Smooth muscle cell of the brain vasculature (primary cell): Measurements from ENCODE around the gene ALDH18A1.

Source experiments
- DNase-seq: peaks from one replicate; pipeline ENCODE4 v3.0.0-alpha.2; 2012; ENCODE audit warnings: low read depth, low spot score

The ALDH18A1 gene

DNA sequence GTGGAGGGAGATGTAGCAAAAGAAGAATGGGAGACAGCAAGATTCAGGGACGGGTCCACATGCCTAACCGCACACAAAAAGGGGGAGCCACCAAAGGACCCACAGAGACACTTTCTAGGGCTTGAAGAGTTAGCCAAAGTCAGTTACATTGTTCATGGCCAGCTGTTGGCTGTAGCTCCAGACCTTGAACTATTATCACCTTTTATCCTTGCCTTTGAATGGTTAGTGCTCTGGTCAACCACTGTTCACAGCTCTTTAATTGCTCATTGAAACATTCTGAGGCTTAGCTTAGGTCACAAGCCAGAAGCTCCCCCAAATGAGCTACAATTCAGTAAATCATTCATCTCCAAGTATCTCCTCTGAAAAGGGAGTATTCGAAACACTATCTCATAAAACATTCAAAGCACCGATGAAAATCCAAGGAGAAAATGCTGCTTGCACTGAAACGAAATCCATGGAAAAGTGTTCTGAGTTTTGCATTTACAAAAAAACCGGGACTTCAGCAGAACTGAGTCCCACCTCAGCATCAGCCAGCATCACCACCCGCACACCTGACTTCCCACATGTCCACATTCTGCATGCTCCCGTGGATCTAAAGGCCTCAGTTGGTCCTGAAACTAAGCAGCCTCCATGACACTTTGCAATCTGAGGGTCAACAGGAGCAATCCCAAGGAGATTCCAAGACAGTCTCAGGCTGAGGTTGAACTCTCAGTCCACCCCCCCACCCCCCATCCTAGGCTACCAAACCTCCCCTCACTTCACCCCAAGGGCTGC is 99.3 kb downstream of the ALDH18A1 start:
- no peak for DNase-seq
